B cell (primary cell): ENCODE data around the gene PCTP.

ENCODE experiments used
- CTCF ChIP-seq: fragments of 200-600 bp; IDR thresholded peaks from one replicate; pipeline ENCODE4 v1.8.0; 2022; ENCODE audit warnings: antibody characterized with exemption, mild to moderate bottlenecking
- EZH2 ChIP-seq: IDR thresholded peaks from 2 replicates; pipeline ENCODE4 v1.6.1; 2012; ENCODE audit warnings: borderline replicate concordance, low read depth, mild to moderate bottlenecking, moderate library complexity, low read length; ENCODE audit not compliant: insufficient read depth, poor library complexity, severe bottlenecking

GRCh38 chr17:55816532-55817396 is 65.9 kb downstream of the PCTP start:
- no peak for TF ChIP-seq CTCF
- no peak for TF ChIP-seq EZH2
